ENCODE results near the gene SNORC. TPM values are rescaled to one million over a fixed set of nuclear protein-coding genes. Genes with fewer than 3 reads are reported as not detected.

SNORC gene
- total and polyA plus RNA-seq, 9 of the 15 experiments (the other 6 are each of a cell fraction or from before 2014, with no cell fraction given), result 0.14 to 2.5 (median 0.72) TPM; not detected in 2

GRCh38 chr2:232860593-232861241 is 9.3 kb upstream of the SNORC start:
- H2AFZ ChIP-seq (ENCODE audit: low read depth, low read length), result no peak overlapping the region
- CTCF ChIA-PET (ENCODE audit: low intra/inter-chr PET ratio), result interaction anchor here (0.6 kb wide), 1 partner anchor 420 kb away, joined by 3 read pairs; no protein-coding TSS in a partner anchor
- H3K4me3 ChIP-seq, result no peak overlapping the region
- H4K20me1 ChIP-seq (replicated peaks; ENCODE audit: control insufficient read depth, insufficient read depth, low read length), result no peaks in the 10 kb centered on the region
- DNase-seq (ENCODE audit: extremely low read depth in 1 of 4, low spot score in 3 of 4) (no peak), ATAC-seq (no peak), FAIRE-seq (no peak)
- H3K79me2 ChIP-seq (ENCODE audit: control insufficient read depth, insufficient read depth, low read length), result no peaks in the 10 kb centered on the region
- no peaks in the 10 kb centered on the region for H3K9me1 ChIP-seq (ENCODE audit: control insufficient read depth, insufficient read depth, low read length)
- BruUV-seq (replicated peaks), result no TSS peak
- POLR2A ChIA-PET, result no interaction called here
- in situ Hi-C loops (cut with MboI), result no loop called here
- H3K27ac ChIP-seq (ENCODE audit: extremely low read depth, low read depth, low read length), result no peak overlapping the region
- H3K4me2 ChIP-seq (ENCODE audit: insufficient read depth, low read length), result no peak overlapping the region
- H3K9ac ChIP-seq (ENCODE audit: insufficient read depth in 1 of 2, low read depth in 2 of 2, low read length in 2 of 2), result no peak overlapping the region
- no peaks in the 10 kb centered on the region for H3K4me1 ChIP-seq (replicated peaks in 1 of 2; ENCODE audit: control insufficient read depth in 2 of 2, insufficient read depth in 2 of 2, low read length in 2 of 2)
- peaks cover 41% of the 10 kb centered on the region; the same call in 2 of the 3 replicates for H3K36me3 ChIP-seq (ENCODE audit: control insufficient read depth, insufficient read depth, low read length)
- no peaks in the 10 kb centered on the region for H3K27me3 ChIP-seq (ENCODE audit: control insufficient read depth in 2 of 2, insufficient read depth in 2 of 2, low read length in 2 of 2)
- H3K9me3 ChIP-seq (replicated peaks; ENCODE audit: control insufficient read depth, insufficient read depth, low read depth, low read length), result no peaks in the 10 kb centered on the region
- TF ChIP-seq NR2F6 (CRISPR knock-in tag; IDR thresholded peaks at IDR 0.05), result no peak
- TF ChIP-seq ATF7 (IDR thresholded peaks at IDR 0.05), result peak; percentile 29; the same call in 1 of the 2 replicates
- peak; percentile 63 for TF ChIP-seq ATF3 (IDR thresholded peaks at IDR 0.05)
- no peak for TF ChIP-seq ATF3 (CRISPR knock-in tag; conservative IDR thresholded peaks at IDR 0.05)
- intact Hi-C loops (cut with micrococcal nuclease), result no loop called here
- WGBS (ENCODE audit: insufficient coverage, low coverage, missing lambda C conversion rate), result 95% methylated on average over 7 of the region's 9 CpGs

DNA sequence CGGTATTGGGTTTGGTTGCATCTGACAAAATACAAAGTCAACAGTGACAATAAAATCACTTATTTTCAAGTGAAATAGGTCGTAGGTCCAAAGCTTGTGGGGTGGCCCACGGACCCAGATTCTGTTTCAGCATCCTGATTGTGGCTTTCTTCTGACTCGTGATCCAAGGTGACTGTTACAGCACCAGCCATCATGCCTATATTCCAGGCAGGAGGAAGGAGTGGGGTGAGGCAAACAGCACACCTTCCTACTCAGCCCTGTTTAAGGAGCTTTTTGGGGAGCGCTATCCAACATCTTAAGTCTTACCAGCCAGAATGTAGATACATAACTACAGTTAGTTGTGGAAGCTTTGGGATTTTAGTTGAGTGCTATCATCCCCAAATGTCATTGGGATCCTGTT is 8.7 kb upstream of the SNORC start:
- TF ChIP-seq ZNF551 (CRISPR knock-in tag; IDR thresholded peaks at IDR 0.05) (no peak), ELF4 (CRISPR knock-in tag; IDR thresholded peaks at IDR 0.05) (no peak), ZNF316 (IDR thresholded peaks at IDR 0.05) (no peak), PURB (CRISPR knock-in tag; IDR thresholded peaks at IDR 0.05; ENCODE audit: low read depth) (no peak), THRAP3 (IDR thresholded peaks at IDR 0.05; ENCODE audit: borderline replicate concordance) (no peak), STAT5B (CRISPR knock-in tag; IDR thresholded peaks at IDR 0.05) (no peak)
- TF ChIP-seq, protein P1, sequence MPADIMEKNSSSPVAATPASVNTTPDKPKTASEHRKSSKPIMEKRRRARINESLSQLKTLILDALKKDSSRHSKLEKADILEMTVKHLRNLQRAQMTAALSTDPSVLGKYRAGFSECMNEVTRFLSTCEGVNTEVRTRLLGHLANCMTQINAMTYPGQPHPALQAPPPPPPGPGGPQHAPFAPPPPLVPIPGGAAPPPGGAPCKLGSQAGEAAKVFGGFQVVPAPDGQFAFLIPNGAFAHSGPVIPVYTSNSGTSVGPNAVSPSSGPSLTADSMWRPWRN (IDR thresholded peaks at IDR 0.05; ENCODE audit: low read depth), result no peak
- TF ChIP-seq, protein P2, sequence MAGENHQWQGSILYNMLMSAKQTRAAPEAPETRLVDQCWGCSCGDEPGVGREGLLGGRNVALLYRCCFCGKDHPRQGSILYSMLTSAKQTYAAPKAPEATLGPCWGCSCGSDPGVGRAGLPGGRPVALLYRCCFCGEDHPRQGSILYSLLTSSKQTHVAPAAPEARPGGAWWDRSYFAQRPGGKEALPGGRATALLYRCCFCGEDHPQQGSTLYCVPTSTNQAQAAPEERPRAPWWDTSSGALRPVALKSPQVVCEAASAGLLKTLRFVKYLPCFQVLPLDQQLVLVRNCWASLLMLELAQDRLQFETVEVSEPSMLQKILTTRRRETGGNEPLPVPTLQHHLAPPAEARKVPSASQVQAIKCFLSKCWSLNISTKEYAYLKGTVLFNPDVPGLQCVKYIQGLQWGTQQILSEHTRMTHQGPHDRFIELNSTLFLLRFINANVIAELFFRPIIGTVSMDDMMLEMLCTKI (IDR thresholded peaks at IDR 0.05; ENCODE audit: partially characterized antibody), result no peak
- CTCF ChIA-PET (ENCODE audit: low intra/inter-chr PET ratio), result no interaction called here
- FAIRE-seq (no peak), DNase-seq (ENCODE audit: extremely low read depth in 1 of 4, low spot score in 3 of 4) (no peak), ATAC-seq (no peak)
- intact Hi-C loops (cut with micrococcal nuclease) (no loop called here), in situ Hi-C loops (cut with MboI) (no loop called here)
- no peaks in the 10 kb centered on the region for H3K9me3 ChIP-seq (replicated peaks; ENCODE audit: control insufficient read depth, insufficient read depth, low read depth, low read length)
- no peak overlapping the region for H3K4me2 ChIP-seq (ENCODE audit: insufficient read depth, low read length)
- H3K27ac ChIP-seq (ENCODE audit: extremely low read depth, low read depth, low read length), result no peak overlapping the region
- H3K4me3 ChIP-seq, result no peak overlapping the region
- POLR2A ChIA-PET, result interaction anchor here (0.7 kb wide), 1 partner anchor 9 kb away, joined by 4 read pairs; no protein-coding TSS in a partner anchor
- no peak overlapping the region for H3K9ac ChIP-seq (ENCODE audit: insufficient read depth in 1 of 2, low read depth in 2 of 2, low read length in 2 of 2)
- H3K79me2 ChIP-seq (ENCODE audit: control insufficient read depth, insufficient read depth, low read length), result no peaks in the 10 kb centered on the region
- BruUV-seq (replicated peaks), result no TSS peak
- peaks cover 35% of the 10 kb centered on the region; the same call in 2 of the 3 replicates for H3K36me3 ChIP-seq (ENCODE audit: control insufficient read depth, insufficient read depth, low read length)
- WGBS (ENCODE audit: insufficient coverage, low coverage, missing lambda C conversion rate), result 83% methylated on average over 4 of the region's 5 CpGs
- no peaks in the 10 kb centered on the region for H3K4me1 ChIP-seq (replicated peaks in 1 of 2; ENCODE audit: control insufficient read depth in 2 of 2, insufficient read depth in 2 of 2, low read length in 2 of 2)
- H2AFZ ChIP-seq (ENCODE audit: low read depth, low read length), result no peak overlapping the region
- H3K27me3 ChIP-seq (ENCODE audit: control insufficient read depth in 2 of 2, insufficient read depth in 2 of 2, low read length in 2 of 2), result no peaks in the 10 kb centered on the region
- H4K20me1 ChIP-seq (replicated peaks; ENCODE audit: control insufficient read depth, insufficient read depth, low read length), result no peaks in the 10 kb centered on the region
- H3K9me1 ChIP-seq (ENCODE audit: control insufficient read depth, insufficient read depth, low read length), result no peaks in the 10 kb centered on the region
